ENCODE measurements around the gene GPX3. TPM values are rescaled to one million over a fixed set of nuclear protein-coding genes. Genes with fewer than 3 reads are reported as not detected.

Gene GPX3
- total and polyA plus RNA-seq, 10 of the 15 experiments (the other 5 are each of a cell fraction or from before 2014, with no cell fraction given) = 0.04 to 1.0 (median 0.15) TPM; not detected in 3

DNA sequence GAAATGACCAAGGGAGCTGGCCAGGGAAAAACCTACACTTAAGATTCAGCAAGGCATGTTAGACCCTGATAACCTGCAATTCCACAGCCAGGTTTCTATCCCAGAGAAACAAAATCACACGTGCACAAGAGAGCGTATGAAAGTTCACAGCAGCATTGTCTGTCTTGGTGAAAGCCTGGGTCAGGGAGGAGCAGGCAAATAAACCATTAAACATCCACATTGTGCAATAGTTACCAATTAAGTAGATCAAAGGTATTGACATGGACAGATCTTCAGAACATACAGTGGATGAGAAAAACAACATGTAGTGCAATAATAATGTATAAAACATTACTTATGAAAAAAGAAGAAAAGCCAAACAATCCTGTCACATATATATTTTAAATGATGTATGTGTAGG lies 15.9 kb upstream of the GPX3 start (continued):
- TF ChIP-seq IKZF1 (conservative IDR thresholded peaks at IDR 0.05) (no peak), EGR1 (IDR thresholded peaks at IDR 0.05; ENCODE audit: borderline replicate concordance in 1 of 2, low read depth in 2 of 2, low read length in 2 of 2) (no peak), YBX1 (IDR thresholded peaks at IDR 0.05) (no peak)

DNA sequence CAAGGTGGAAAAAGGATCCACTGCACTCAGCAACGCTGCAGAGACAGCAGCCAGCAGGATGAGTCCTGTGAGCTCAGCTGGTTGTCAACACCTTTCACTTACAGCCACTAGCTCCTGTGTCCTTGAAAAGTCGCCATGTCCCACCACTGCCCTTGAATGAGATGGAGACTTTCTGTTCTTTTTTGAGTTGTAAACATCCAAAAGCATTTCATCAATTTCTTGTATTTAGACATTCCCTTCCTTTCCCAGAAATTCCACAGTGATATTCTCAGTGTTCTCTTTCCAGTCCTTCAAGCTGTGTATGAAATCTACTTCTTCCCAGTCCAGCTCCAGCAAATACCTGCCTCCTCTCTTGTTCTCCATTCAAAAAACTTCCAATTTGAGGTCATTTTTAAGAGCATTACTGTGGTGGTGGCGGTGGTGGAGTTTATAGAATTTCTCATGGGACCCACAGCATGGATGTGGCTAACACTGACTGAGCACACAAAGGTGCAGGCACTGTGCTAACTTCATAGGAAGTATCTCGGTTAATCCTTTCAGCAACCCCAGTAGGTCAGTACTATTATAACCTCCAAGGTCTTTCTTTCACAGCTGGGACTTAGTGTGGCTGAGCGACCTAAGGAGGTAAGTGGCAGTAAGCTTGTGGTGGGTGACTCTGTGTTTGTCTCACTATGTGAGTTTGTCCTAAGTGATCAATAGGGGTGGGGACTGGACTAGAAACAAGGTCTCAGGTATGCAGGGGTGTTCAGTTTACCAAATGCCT lies 15.0 kb upstream of the GPX3 start:
- RAD21 ChIA-PET (ENCODE audit: unreplicated experiment) = interaction anchor here (1.0 kb wide), 1 partner anchor 109 kb away, joined by 3 read pairs; no protein-coding TSS in a partner anchor
- ATAC-seq (no peak; the same call in 2 of the 3 replicates), DNase-seq (ENCODE audit: low read depth, low spot score) (no peak), FAIRE-seq (no peak)
- Histone ChIP-seq H3K4me3 (no peak overlapping the region), H3K79me2 (ENCODE audit: control insufficient read depth, insufficient read depth, low read length) (no peaks in the 10 kb centered on the region), H2AFZ (ENCODE audit: control insufficient read depth, low read depth, low read length) (no peak overlapping the region), H3K4me1 (ENCODE audit: control insufficient read depth, insufficient read depth, low read length) (no peaks in the 10 kb centered on the region), H3K9me3 (replicated peaks; ENCODE audit: control insufficient read depth, insufficient read depth, low read length) (no peaks in the 10 kb centered on the region), H3K36me3 (ENCODE audit: control insufficient read depth in 2 of 2, insufficient read depth in 2 of 2, low read length in 1 of 2) (no peaks in the 10 kb centered on the region), H3K4me2 (ENCODE audit: control insufficient read depth, insufficient read depth) (no peak overlapping the region), H3K9ac (ENCODE audit: control insufficient read depth, insufficient read depth, low read length) (no peak overlapping the region), H3K27me3 (replicated peaks in 1 of 2; ENCODE audit: control insufficient read depth in 2 of 2, insufficient read depth in 2 of 2, low read length in 1 of 2) (no peaks in the 10 kb centered on the region), H3K27ac (ENCODE audit: control insufficient read depth, insufficient read depth) (no peak overlapping the region), H4K20me1 (ENCODE audit: control insufficient read depth, insufficient read depth) (no peaks in the 10 kb centered on the region)
- POLR2A ChIA-PET = no interaction called here
- 22% methylated on average over 5 of the region's 5 CpGs for WGBS (ENCODE audit: insufficient coverage, insufficient replicate concordance, low lambda C conversion rate, missing lambda C conversion rate)
- CTCF ChIA-PET = interaction anchor here (0.6 to 1.2 kb wide), 4 partner anchors 78 to 422 kb away, joined by 3 read pairs; no protein-coding TSS in a partner anchor
- intact Hi-C loops (cut with micrococcal nuclease; ENCODE audit: unreplicated experiment) (loop anchor here (10.0 kb wide), 1 partner anchor 309 kb away; no protein-coding TSS in a partner anchor), in situ Hi-C loops (cut with MboI) (no loop called here)
- BruUV-seq (replicated peaks) = no TSS peak
- TF ChIP-seq TARDBP (IDR thresholded peaks at IDR 0.05; ENCODE audit: borderline replicate concordance) (no peak), EGR1 (IDR thresholded peaks at IDR 0.05; ENCODE audit: borderline replicate concordance in 1 of 2, low read depth in 2 of 2, low read length in 2 of 2) (no peak), SREBF1 (IDR thresholded peaks at IDR 0.05; ENCODE audit: low read length) (no peak), TAF1 (IDR thresholded peaks at IDR 0.05; ENCODE audit: borderline replicate concordance, low read depth, low read length) (no peak), MYB (IDR thresholded peaks at IDR 0.05; ENCODE audit: borderline replicate concordance, low read depth, low read length) (no peak), STAT1 (conservative IDR thresholded peaks at IDR 0.05) (no peak), BMI1 (IDR thresholded peaks at IDR 0.05; ENCODE audit: borderline replicate concordance) (no peak), GABPA (IDR thresholded peaks at IDR 0.05; ENCODE audit: low read depth) (no peak), RUNX3 (IDR thresholded peaks at IDR 0.05; ENCODE audit: low read length) (no peak), TCF3 (IDR thresholded peaks at IDR 0.05; ENCODE audit: borderline replicate concordance, insufficient read depth, low read depth, low read length) (no peak)
- TF ChIP-seq, protein P1, sequence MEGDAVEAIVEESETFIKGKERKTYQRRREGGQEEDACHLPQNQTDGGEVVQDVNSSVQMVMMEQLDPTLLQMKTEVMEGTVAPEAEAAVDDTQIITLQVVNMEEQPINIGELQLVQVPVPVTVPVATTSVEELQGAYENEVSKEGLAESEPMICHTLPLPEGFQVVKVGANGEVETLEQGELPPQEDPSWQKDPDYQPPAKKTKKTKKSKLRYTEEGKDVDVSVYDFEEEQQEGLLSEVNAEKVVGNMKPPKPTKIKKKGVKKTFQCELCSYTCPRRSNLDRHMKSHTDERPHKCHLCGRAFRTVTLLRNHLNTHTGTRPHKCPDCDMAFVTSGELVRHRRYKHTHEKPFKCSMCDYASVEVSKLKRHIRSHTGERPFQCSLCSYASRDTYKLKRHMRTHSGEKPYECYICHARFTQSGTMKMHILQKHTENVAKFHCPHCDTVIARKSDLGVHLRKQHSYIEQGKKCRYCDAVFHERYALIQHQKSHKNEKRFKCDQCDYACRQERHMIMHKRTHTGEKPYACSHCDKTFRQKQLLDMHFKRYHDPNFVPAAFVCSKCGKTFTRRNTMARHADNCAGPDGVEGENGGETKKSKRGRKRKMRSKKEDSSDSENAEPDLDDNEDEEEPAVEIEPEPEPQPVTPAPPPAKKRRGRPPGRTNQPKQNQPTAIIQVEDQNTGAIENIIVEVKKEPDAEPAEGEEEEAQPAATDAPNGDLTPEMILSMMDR (IDR thresholded peaks at IDR 0.05 in 2 of 3, conservative IDR thresholded peaks at IDR 0.05 in 1 of 3; ENCODE audit: control insufficient read depth in 2 of 3, extremely low read depth in 1 of 3, insufficient read depth in 1 of 3, low read depth in 3 of 3, low read length in 3 of 3) = no peak
- TF ChIP-seq, protein P2, sequence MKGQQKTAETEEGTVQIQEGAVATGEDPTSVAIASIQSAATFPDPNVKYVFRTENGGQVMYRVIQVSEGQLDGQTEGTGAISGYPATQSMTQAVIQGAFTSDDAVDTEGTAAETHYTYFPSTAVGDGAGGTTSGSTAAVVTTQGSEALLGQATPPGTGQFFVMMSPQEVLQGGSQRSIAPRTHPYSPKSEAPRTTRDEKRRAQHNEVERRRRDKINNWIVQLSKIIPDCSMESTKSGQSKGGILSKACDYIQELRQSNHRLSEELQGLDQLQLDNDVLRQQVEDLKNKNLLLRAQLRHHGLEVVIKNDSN (IDR thresholded peaks at IDR 0.05; ENCODE audit: borderline replicate concordance, extremely low read length, insufficient read depth, low read depth, low read length) = no peak
- SMC1A ChIA-PET (ENCODE audit: uncharacterized antibody, unreplicated experiment) = interaction anchor here (1.4 to 1.5 kb wide), 2 partner anchors 110 to 233 kb away, joined by 4 read pairs; no protein-coding TSS in a partner anchor
